NCI-H2227 (cell line): Measurements from ENCODE around the gene TBC1D3L.
"Not testable (repeated sequence)": the region's sequence is repeated elsewhere in the genome, so short reads cannot be mapped to it uniquely, and the experiment has no call there.

ENCODE experiments used
- DNase-seq: peaks from one replicate; lab custom pipeline; 2025; ENCODE audit not compliant: unreplicated experiment; lab: John Stamatoyannopoulos, UW

Gene TBC1D3L

DNA sequence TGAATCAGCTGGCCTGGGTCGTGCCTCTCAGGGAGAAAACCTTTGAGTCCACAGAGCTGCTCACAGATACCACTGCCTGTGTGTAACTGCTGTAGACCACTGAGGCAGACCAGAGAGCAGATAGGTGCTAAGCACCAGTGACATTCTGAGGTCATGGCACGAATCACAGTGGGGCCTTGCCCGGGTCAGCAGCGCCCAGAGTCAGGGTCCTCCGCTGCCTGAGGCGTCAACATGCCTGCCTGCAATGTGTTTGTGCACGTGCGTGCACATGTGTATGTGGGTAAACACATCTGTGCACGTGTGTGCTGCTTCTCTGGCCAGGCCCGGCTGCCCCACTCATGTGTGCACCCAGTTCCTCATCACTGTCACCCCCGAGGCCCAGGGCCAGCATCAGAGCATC, at the start of gene TBC1D3L:
TSS of gene TBC1D3L (minus strand) at position 101 of the 400 bp plus-strand sequence. CDS start 1,540 bp downstream, outside the sequence.
- not testable (repeated sequence) for DNase-seq

DNA sequence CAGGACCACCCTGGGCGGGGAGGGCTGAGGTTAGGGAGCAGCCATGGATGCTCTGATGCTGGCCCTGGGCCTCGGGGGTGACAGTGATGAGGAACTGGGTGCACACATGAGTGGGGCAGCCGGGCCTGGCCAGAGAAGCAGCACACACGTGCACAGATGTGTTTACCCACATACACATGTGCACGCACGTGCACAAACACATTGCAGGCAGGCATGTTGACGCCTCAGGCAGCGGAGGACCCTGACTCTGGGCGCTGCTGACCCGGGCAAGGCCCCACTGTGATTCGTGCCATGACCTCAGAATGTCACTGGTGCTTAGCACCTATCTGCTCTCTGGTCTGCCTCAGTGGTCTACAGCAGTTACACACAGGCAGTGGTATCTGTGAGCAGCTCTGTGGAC, 14.8 kb upstream of the TBC1D3L start, which contains the start of gene TBC1D3D:
TSS of gene TBC1D3D (plus strand) at position 301 of the 400 bp plus-strand sequence. CDS start 1,585 bp downstream, outside the sequence.
- not testable (repeated sequence) for DNase-seq
